GM18499 (cell line): ENCODE measurements around the gene LRP5.

Source experiments
- ATAC-seq: cut with Tn5 transposase; IDR thresholded peaks from one replicate; pipeline ENCODE4 v1.9.1; 2021; ENCODE audit warnings: moderate number of reproducible peaks; ENCODE audit not compliant: insufficient read depth, unreplicated experiment

LRP5 gene

DNA sequence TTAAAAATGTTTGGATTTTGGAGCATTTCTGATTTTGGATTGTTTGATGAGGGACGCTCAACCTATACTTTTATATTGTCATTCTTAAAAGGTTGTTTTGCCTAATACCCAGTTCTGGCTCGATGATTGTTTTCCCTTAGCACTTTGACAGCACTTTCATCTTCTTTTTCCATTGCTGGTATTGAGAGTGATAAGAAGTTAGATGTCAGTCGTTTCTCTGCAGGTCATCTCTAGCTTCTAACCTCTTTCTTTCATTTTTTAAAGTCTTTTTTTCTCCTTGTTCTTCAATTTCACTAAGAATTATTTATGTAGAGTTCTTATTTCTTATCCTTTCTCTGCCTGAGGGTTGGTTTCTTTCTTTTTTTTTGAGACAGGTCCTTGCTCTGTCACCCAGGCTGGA, 167.0 kb downstream of the LRP5 start:
- ATAC-seq: no peak

DNA sequence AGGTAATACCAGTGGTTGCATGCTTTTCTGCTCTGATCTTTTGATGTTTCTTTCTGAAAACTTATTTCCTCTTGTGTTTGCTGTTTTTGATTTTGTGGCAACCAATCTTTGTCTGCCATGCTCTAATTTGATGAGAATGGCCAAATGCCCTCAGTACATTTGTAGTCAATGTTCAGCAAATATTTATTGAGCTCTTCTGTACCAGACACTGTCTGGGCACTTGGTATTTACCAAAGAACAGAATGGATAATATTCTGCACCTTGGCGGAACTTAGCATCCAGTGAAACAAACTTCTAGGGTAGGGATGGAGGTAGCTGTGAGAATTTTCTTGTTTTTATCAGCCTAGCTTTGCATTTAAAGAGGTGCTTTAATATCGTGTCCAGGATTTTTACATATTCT, 167.8 kb downstream of the LRP5 start:
- no peak for ATAC-seq

- no peak for ATAC-seq
Observed at GRCh38 chr11:68480852-68481510, 168.6 kb downstream of the LRP5 start.

- ATAC-seq: no peak
Observed at GRCh38 chr11:68481579-68482240, 169.3 kb downstream of the LRP5 start.

GRCh38 chr11:68488623-68489022, 176.2 kb downstream of the LRP5 start:
- ATAC-seq: no peak

DNA sequence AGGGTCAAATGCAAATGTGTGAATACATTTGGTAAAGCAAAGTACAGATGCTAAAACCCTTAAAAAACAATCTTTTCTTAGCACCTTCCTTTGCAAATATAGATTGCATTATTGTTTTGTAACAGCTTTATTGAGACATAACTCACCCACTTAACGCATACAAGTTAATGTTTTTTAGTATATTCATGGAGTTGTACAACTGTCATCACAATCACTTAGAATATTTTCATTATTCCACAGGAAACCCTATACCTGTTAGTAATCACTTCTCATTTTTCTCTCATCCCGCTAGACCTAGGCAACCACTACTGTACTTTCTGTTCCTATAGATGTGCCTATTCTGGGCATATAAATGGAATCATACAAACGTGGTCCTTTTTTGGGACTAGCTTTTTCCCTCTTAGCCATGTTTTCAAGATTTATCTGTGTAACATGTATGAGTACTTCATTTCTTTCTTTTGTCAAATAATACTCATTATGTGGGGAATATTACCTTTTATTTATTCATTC, 182.9 kb downstream of the LRP5 start:
- ATAC-seq: no peak

DNA sequence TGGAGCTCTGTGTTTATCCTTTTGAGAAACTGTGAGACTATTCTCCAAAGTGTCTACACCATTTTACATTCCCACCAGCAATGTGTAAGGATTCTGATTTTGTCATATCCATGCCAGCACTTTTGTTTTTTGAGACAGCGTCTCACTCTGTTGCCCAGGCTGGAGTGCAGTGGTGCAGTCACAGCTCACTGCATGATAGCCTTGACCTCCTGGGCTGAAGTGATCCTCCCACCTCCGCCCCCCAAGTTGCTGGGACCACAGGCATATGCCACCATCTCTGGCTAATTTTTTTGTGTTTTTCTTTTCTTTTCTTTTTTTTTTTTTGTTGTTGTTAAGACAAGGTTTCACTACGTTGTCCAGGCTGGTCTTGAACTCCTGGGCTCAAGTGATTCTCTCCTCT, 183.5 kb downstream of the LRP5 start:
- ATAC-seq: no peak

GRCh38 chr11:68497761-68498160, 185.4 kb downstream of the LRP5 start:
- no peak for ATAC-seq

GRCh38 chr11:68498321-68498720, 185.9 kb downstream of the LRP5 start:
- ATAC-seq: no peak
